ENCODE results near the gene G3BP1.
"Not testable (repeated sequence)": the region's sequence is repeated elsewhere in the genome, so short reads cannot be mapped to it uniquely, and the experiment has no call there.

The G3BP1 gene

DNA sequence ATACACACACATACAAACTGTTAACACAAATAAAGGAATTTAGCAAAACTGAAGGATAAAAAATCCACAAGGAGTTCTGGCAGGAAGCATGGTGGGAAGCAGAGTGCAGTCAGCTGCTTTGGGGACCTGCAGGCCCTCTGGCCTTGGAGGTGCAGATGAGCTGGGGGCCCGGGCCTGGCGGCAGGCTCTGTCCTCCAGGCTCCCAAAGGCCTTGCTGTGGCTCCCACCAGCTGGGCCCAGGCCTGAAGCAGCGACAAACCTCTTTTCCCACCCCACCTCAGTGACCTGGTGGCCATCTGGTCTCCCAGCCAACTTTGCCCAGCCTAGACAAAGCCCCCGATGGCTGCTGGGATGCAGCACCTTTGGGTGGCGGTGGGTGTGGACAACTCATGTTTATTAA, 85.1 kb downstream of the G3BP1 start:
- DNase-seq, result no peak

DNA sequence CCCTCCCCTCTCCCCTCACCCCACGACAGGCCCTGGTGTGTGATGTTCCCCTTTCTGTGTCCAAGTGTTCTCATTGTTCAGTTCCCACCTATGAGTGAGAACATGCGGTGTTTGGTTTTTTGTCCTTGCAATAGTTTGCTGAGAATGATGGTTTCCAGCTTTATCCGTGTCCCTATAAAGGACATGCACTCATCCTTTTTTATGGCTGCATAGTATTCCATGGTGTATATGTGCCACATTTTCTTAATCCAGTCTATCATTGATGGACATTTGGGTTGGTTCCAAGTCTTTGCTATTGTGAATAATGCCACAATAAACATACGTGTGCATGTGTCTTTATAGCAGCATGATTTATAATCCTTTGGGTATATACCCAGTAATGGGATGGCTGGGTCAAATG, 89.1 kb downstream of the G3BP1 start:
- DNase-seq, result not testable (repeated sequence)

Measured in hypothalamus (tissue), 51 donors.